OCI-LY1 (cell line): ENCODE results near the gene DNAH8.

ENCODE experiments used
- H2AFZ ChIP-seq: fragments of 200-600 bp; sonication (generic), shearing (Covaris generic); 2 replicates; pipeline ENCODE4 v1.6.0; 2014; ENCODE audit warnings: antibody characterized with exemption, mild to moderate bottlenecking, low read length
- H3F3A ChIP-seq: fragments of 200-600 bp; sonication (generic), shearing (Covaris generic); 2 replicates; pipeline ENCODE4 v1.6.0; 2014; ENCODE audit warnings: mild to moderate bottlenecking, antibody characterized with exemption, low read length, moderate library complexity; ENCODE audit not compliant: insufficient read depth
- H3K27ac ChIP-seq: fragments of 200-600 bp; sonication (generic); 2 replicates; pipeline ENCODE4 v1.5.1; 2014; ENCODE audit warnings: low read length, mixed run types, mild to moderate bottlenecking, low read depth; ENCODE audit not compliant: poor library complexity, severe bottlenecking
- H3K27me3 ChIP-seq: fragments of 200-600 bp; sonication (generic); 2 replicates; pipeline ENCODE4 v1.6.0; 2014; ENCODE audit warnings: antibody characterized with exemption, mild to moderate bottlenecking, low read length, moderate library complexity; ENCODE audit not compliant: insufficient read depth
- H3K36me3 ChIP-seq: fragments of 200-600 bp; sonication (generic); 2 replicates; pipeline ENCODE4 v1.6.1; 2014; ENCODE audit warnings: mild to moderate bottlenecking, antibody characterized with exemption, low read length, moderate library complexity, mixed read lengths; ENCODE audit not compliant: insufficient read depth
- H3K4me1 ChIP-seq: fragments of 200-600 bp; sonication (generic); 2 replicates; pipeline ENCODE4 v1.5.1; 2014; ENCODE audit warnings: mild to moderate bottlenecking, low read length, moderate library complexity; ENCODE audit not compliant: insufficient read depth, severe bottlenecking
- H3K4me2 ChIP-seq: fragments of 200-600 bp; sonication (generic), shearing (Covaris generic); 2 replicates; pipeline ENCODE4 v1.6.1; 2014; ENCODE audit warnings: low read length
- H3K4me3 ChIP-seq: fragments of 200-600 bp; sonication (generic); 2 replicates; pipeline ENCODE4 v1.5.1; 2014; ENCODE audit warnings: low read length, low read depth, mild to moderate bottlenecking, mixed read lengths; ENCODE audit not compliant: poor library complexity, severe bottlenecking
- H3K79me2 ChIP-seq: fragments of 200-600 bp; shearing (Covaris generic); 2 replicates; pipeline ENCODE4 v1.6.1; 2016; ENCODE audit warnings: mixed run types, low read length, mixed read lengths; ENCODE audit not compliant: insufficient read depth
- H3K9ac ChIP-seq: fragments of 200-600 bp; sonication (generic), shearing (Covaris generic); 2 replicates; pipeline ENCODE4 v1.6.1; 2014; ENCODE audit warnings: mild to moderate bottlenecking, low read length, mixed read lengths
- H3K9me2 ChIP-seq: fragments of 200-600 bp; sonication (generic), shearing (Covaris generic); 2 replicates; pipeline ENCODE4 v1.6.1; 2014; ENCODE audit warnings: low read depth, mild to moderate bottlenecking, low read length, mixed read lengths
- H3K9me3 ChIP-seq: fragments of 200-600 bp; shearing (Covaris generic); 2 replicates; pipeline ENCODE4 v1.6.1; 2014; ENCODE audit warnings: low read length, mixed read lengths
- H4K20me1 ChIP-seq: fragments of 200-600 bp; sonication (generic), shearing (Covaris generic); 2 replicates; pipeline ENCODE4 v1.6.0; 2016; ENCODE audit warnings: mild to moderate bottlenecking, low read length; ENCODE audit not compliant: insufficient read depth
- EZH2 ChIP-seq: fragments of 200-600 bp; sonication (generic), shearing (Covaris generic); IDR thresholded peaks from 2 replicates; pipeline ENCODE4 v1.8.0; 2017; ENCODE audit warnings: borderline replicate concordance, mixed run types, mild to moderate bottlenecking, antibody characterized with exemption, low read length, moderate library complexity, mixed read lengths
- TF ChIP-seq, protein P1 (sequence below): fragments of 200-600 bp; sonication (generic), shearing (Covaris generic); IDR thresholded peaks from 2 replicates; pipeline ENCODE4 v1.5.1; 2017; ENCODE audit warnings: mild to moderate bottlenecking, antibody characterized with exemption, low read length, moderate library complexity, mixed read lengths

The DNAH8 gene

DNA sequence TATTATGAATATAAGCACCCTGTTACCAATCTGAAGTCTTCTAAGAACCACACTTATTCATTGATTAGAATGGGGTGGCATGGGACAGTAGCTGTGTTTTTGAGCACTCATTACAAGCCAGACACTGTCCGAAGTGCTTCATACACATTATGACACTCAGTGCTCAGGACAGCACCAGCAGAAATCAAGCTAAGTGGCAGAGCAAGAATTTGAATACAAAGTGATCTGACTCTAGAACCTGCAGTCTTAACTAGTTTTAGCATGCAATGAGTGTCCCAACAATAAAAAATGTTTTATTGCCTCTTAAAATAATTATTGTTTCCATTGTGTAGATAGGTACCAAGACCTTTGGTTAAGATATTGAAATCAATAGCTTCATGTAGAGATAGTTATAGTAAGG is 294.4 kb downstream of the DNAH8 start:
- Histone ChIP-seq H3K27me3 (no peaks in the 10 kb centered on the region), H3K4me3 (no peak overlapping the region), H2AFZ (no peak overlapping the region), H3K27ac (no peak overlapping the region), H3K9me3 (no peaks in the 10 kb centered on the region), H3K79me2 (no peaks in the 10 kb centered on the region), H3K9ac (no peak overlapping the region), H3K4me1 (no peaks in the 10 kb centered on the region), H4K20me1 (no peaks in the 10 kb centered on the region), H3F3A (no peaks in the 10 kb centered on the region), H3K4me2 (no peak overlapping the region), H3K36me3 (no peaks in the 10 kb centered on the region), H3K9me2 (no peaks in the 10 kb centered on the region)
- no peak for TF ChIP-seq EZH2
- TF ChIP-seq, protein P1, sequence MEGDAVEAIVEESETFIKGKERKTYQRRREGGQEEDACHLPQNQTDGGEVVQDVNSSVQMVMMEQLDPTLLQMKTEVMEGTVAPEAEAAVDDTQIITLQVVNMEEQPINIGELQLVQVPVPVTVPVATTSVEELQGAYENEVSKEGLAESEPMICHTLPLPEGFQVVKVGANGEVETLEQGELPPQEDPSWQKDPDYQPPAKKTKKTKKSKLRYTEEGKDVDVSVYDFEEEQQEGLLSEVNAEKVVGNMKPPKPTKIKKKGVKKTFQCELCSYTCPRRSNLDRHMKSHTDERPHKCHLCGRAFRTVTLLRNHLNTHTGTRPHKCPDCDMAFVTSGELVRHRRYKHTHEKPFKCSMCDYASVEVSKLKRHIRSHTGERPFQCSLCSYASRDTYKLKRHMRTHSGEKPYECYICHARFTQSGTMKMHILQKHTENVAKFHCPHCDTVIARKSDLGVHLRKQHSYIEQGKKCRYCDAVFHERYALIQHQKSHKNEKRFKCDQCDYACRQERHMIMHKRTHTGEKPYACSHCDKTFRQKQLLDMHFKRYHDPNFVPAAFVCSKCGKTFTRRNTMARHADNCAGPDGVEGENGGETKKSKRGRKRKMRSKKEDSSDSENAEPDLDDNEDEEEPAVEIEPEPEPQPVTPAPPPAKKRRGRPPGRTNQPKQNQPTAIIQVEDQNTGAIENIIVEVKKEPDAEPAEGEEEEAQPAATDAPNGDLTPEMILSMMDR, result no peak

DNA sequence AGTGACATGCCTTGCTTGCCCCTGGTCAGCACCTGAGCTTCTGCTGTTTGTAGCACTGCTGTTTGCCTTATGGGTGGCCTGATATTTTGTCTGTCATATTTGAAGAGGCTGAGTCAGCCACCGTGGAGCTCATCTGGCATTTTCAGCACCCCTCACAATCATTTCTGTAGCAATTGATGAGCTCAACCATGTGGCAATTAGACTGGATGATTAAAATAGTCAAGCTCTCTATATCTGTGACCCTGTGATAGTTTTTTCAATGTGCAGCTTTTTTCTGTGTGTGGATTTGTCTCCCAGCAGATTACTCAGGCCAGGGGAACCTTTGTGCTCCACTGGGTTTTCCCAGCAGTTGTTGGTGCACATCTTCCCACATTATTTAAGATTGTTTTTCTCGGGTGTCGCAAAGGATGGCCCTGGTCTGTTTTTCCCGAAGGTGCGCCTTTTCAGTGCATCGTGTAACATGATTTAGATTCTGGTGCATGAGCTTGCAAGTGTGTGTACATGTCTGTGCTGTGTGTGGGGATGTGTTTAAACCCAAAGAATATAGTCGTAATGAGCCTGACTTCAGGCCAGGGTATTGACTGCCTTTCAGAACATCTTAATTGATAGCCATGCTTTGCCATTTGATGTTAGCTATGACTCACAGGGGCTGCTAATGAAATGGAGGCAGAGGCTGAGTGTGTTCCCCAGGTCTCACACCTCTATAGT is 301.9 kb downstream of the DNAH8 start:
- TF ChIP-seq, protein P1, result no peak
- TF ChIP-seq EZH2, result no peak
- Histone ChIP-seq H4K20me1 (no peaks in the 10 kb centered on the region), H3K9me3 (no peaks in the 10 kb centered on the region), H3K36me3 (no peaks in the 10 kb centered on the region), H3K4me2 (no peak overlapping the region), H3K4me3 (no peak overlapping the region), H2AFZ (no peak overlapping the region), H3K79me2 (no peaks in the 10 kb centered on the region), H3K27me3 (no peaks in the 10 kb centered on the region), H3K9me2 (no peaks in the 10 kb centered on the region), H3K9ac (no peak overlapping the region), H3F3A (no peaks in the 10 kb centered on the region), H3K4me1 (no peaks in the 10 kb centered on the region), H3K27ac (no peak overlapping the region)

DNA sequence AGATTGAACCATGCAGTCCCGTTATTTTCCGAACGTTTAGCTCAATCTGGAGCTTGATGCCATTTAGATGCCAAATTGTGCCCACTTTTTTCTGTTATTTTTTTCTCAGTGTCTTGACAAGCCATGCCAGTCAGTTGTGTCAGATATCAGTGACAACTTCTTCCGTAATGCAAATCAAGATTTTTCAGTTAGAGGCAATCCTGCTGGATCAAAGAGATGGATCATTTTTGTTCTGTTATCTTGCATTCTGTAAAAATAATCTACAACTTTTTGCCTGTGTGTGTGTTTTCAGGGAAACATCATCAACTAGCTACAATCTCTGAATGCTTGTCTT is 302.4 kb downstream of the DNAH8 start:
- H3K79me2 ChIP-seq, result no peaks in the 10 kb centered on the region
- no peak overlapping the region for H3K4me2 ChIP-seq
- H3K4me1 ChIP-seq, result no peaks in the 10 kb centered on the region
- no peak for TF ChIP-seq EZH2
- TF ChIP-seq, protein P1, result no peak
- no peaks in the 10 kb centered on the region for H3K9me3 ChIP-seq
- no peak overlapping the region for H3K9ac ChIP-seq
- H3K27me3 ChIP-seq, result no peaks in the 10 kb centered on the region
- no peaks in the 10 kb centered on the region for H3K36me3 ChIP-seq
- H3K27ac ChIP-seq, result no peak overlapping the region
- H3F3A ChIP-seq, result no peaks in the 10 kb centered on the region
- H3K4me3 ChIP-seq, result no peak overlapping the region
- no peak overlapping the region for H2AFZ ChIP-seq
- H3K9me2 ChIP-seq, result no peaks in the 10 kb centered on the region
- H4K20me1 ChIP-seq, result no peaks in the 10 kb centered on the region
